Panc1 (cell line): ENCODE data around the gene PLCL1.

ENCODE experiments used
- CTCF ChIP-seq: fragments of 450-650 bp; IDR thresholded peaks from 2 replicates; pipeline ENCODE4 v1.5.1; 2017; ENCODE audit warnings: mild to moderate bottlenecking
- POLR2AphosphoS5 ChIP-seq: IDR thresholded peaks from 2 replicates; pipeline ENCODE4 v1.6.1; 2012; ENCODE audit warnings: mild to moderate bottlenecking, low read depth, low read length, moderate library complexity
- SIN3A ChIP-seq: IDR thresholded peaks from 2 replicates; pipeline ENCODE4 v1.6.1; 2012; ENCODE audit warnings: low read depth, mild to moderate bottlenecking, low read length, moderate library complexity, borderline replicate concordance; ENCODE audit not compliant: insufficient read depth

- no peak for TF ChIP-seq CTCF
- no peak for TF ChIP-seq SIN3A
- no peak for TF ChIP-seq POLR2AphosphoS5
Measured at GRCh38 chr2:197911667-197912066, 107.3 kb downstream of the PLCL1 start.
